Breast epithelium (tissue), 3 donors: ENCODE data around the gene HCLS1.

Source experiments
- CTCF ChIP-seq, 3 donors: fragments of 450-650 bp; IDR thresholded peaks; one replicate each; pipeline ENCODE4 v1.5.1; 2016 to 2017; ENCODE audit warnings: antibody characterized with exemption in 3 of 3, mild to moderate bottlenecking in 3 of 3, moderate library complexity in 3 of 3
- POLR2A ChIP-seq: fragments of 450-650 bp; IDR thresholded peaks from one replicate; pipeline ENCODE4 v1.6.1; 2016; ENCODE audit warnings: antibody characterized with exemption, mild to moderate bottlenecking, moderate library complexity

- no peak for TF ChIP-seq CTCF (IDR thresholded peaks at IDR 0.05)
- no peak for TF ChIP-seq POLR2A
These were observed 43.3 kb upstream of the HCLS1 start for GRCh38 chr3:121703973-121704372.
